Skeletal muscle tissue (tissue), 4 donors: ENCODE data around the gene DAB2. TPM values are rescaled to one million over a fixed set of nuclear protein-coding genes. Genes with fewer than 3 reads are reported as not detected.

Source experiments
- H3K27ac ChIP-seq: one replicate; pipeline ENCODE4 v1.7.0; 2013; ENCODE audit warnings: mild to moderate bottlenecking, low read depth, low read length, inconsistent platforms
- H3K27me3 ChIP-seq, 3 donors: one replicate each; pipeline ENCODE4 v1.7.0; 2013; ENCODE audit warnings: low read length in 3 of 3; ENCODE audit not compliant: control insufficient read depth in 3 of 3, insufficient read depth in 3 of 3
- H3K36me3 ChIP-seq, 3 donors: one replicate each; pipeline ENCODE4 v1.7.0; 2013; ENCODE audit warnings: low read length in 3 of 3; ENCODE audit not compliant: control insufficient read depth in 3 of 3, insufficient read depth in 3 of 3
- H3K4me1 ChIP-seq, 3 donors: one replicate each; pipeline ENCODE4 v1.7.0; 2013; ENCODE audit warnings: low read length in 3 of 3, mild to moderate bottlenecking in 3 of 3; ENCODE audit not compliant: control insufficient read depth in 3 of 3, insufficient read depth in 3 of 3
- H3K4me3 ChIP-seq, 3 donors: one replicate each; pipeline ENCODE4 v1.7.0; 2013; ENCODE audit warnings: low read length in 3 of 3
- H3K9ac ChIP-seq, 3 donors: one replicate each; pipeline ENCODE4 v1.7.0; 2013; ENCODE audit warnings: low read length in 3 of 3, mild to moderate bottlenecking in 3 of 3, moderate library complexity in 2 of 3, low read depth in 1 of 3
- H3K9me3 ChIP-seq, 3 donors: one replicate each; pipeline ENCODE4 v1.7.0; 2013; ENCODE audit warnings: low read length in 3 of 3; ENCODE audit not compliant: control insufficient read depth in 3 of 3
- total RNA-seq: library from RNA; depleted of rRNA; stranded (reverse); fragments of >200 nt; gene quantifications from one replicate; pipeline ENCODE4 v1.2.3, GENCODE V29; 2014
- donor health status: Osteomylitis.

DAB2 gene
- total RNA-seq, 1 donor from 2014 or later, result 91.3 TPM

GRCh38 chr5:39464088-39464487 is 39.3 kb upstream of the DAB2 start:
- Histone ChIP-seq H3K9ac (no peak overlapping the region), H3K27me3 (no peaks in the 10 kb centered on the region), H3K27ac (no peak overlapping the region), H3K4me1 (no peaks in the 10 kb centered on the region), H3K9me3 (no peaks in the 10 kb centered on the region), H3K36me3 (no peaks in the 10 kb centered on the region), H3K4me3 (no peak overlapping the region)

GRCh38 chr5:39462211-39462610 is 37.4 kb upstream of the DAB2 start:
- Histone ChIP-seq H3K9ac (no peak overlapping the region), H3K9me3 (no peaks in the 10 kb centered on the region), H3K4me1 (no peaks in the 10 kb centered on the region), H3K36me3 (no peaks in the 10 kb centered on the region), H3K27me3 (no peaks in the 10 kb centered on the region), H3K4me3 (no peak overlapping the region), H3K27ac (no peak overlapping the region)

GRCh38 chr5:39461007-39461682 is 36.4 kb upstream of the DAB2 start:
- Histone ChIP-seq H3K4me3 (no peak overlapping the region), H3K4me1 (no peaks in the 10 kb centered on the region), H3K27me3 (no peaks in the 10 kb centered on the region), H3K9me3 (no peaks in the 10 kb centered on the region), H3K27ac (no peak overlapping the region), H3K36me3 (no peaks in the 10 kb centered on the region), H3K9ac (no peak overlapping the region)

GRCh38 chr5:39459907-39460306 is 35.1 kb upstream of the DAB2 start:
- Histone ChIP-seq H3K4me3 (no peak overlapping the region), H3K36me3 (no peaks in the 10 kb centered on the region), H3K4me1 (no peaks in the 10 kb centered on the region), H3K9me3 (no peaks in the 10 kb centered on the region), H3K27ac (no peak overlapping the region), H3K27me3 (no peaks in the 10 kb centered on the region), H3K9ac (no peak overlapping the region)

- no peak overlapping the region for H3K9ac ChIP-seq
- H3K4me3 ChIP-seq, result no peak overlapping the region
- no peak overlapping the region for H3K27ac ChIP-seq
- H3K36me3 ChIP-seq, result no peaks in the 10 kb centered on the region
- H3K4me1 ChIP-seq, result no peaks in the 10 kb centered on the region
- no peaks in the 10 kb centered on the region for H3K9me3 ChIP-seq
- H3K27me3 ChIP-seq, result no peaks in the 10 kb centered on the region
Observed at GRCh38 chr5:39459071-39459470, 34.3 kb upstream of the DAB2 start.

- Histone ChIP-seq H3K9ac (no peak overlapping the region), H3K4me1 (no peaks in the 10 kb centered on the region), H3K27me3 (no peaks in the 10 kb centered on the region), H3K36me3 (no peaks in the 10 kb centered on the region), H3K9me3 (no peaks in the 10 kb centered on the region), H3K4me3 (no peak overlapping the region), H3K27ac (no peak overlapping the region)
Observed at GRCh38 chr5:39455645-39456044, 30.9 kb upstream of the DAB2 start.

- no peaks in the 10 kb centered on the region for H3K27me3 ChIP-seq
- no peak overlapping the region for H3K9ac ChIP-seq
- H3K27ac ChIP-seq, result no peak overlapping the region
- no peaks in the 10 kb centered on the region for H3K9me3 ChIP-seq
- no peaks in the 10 kb centered on the region for H3K4me1 ChIP-seq
- no peaks in the 10 kb centered on the region for H3K36me3 ChIP-seq
- H3K4me3 ChIP-seq, result no peak overlapping the region
Observed at GRCh38 chr5:39453606-39454005, 28.8 kb upstream of the DAB2 start.

- Histone ChIP-seq H3K27ac (no peak overlapping the region), H3K4me1 (no peaks in the 10 kb centered on the region), H3K36me3 (no peaks in the 10 kb centered on the region), H3K4me3 (no peak overlapping the region), H3K9ac (no peak overlapping the region), H3K9me3 (no peaks in the 10 kb centered on the region), H3K27me3 (no peaks in the 10 kb centered on the region)
Observed at GRCh38 chr5:39452846-39453245, 28.1 kb upstream of the DAB2 start.

- H3K9me3 ChIP-seq, result no peaks in the 10 kb centered on the region
- no peaks in the 10 kb centered on the region for H3K4me1 ChIP-seq
- H3K4me3 ChIP-seq, result no peak overlapping the region
- H3K36me3 ChIP-seq, result no peaks in the 10 kb centered on the region
- H3K9ac ChIP-seq, result no peak overlapping the region
- no peaks in the 10 kb centered on the region for H3K27me3 ChIP-seq
- H3K27ac ChIP-seq, result no peak overlapping the region
Observed at GRCh38 chr5:39451276-39451941, 26.6 kb upstream of the DAB2 start.

- no peaks in the 10 kb centered on the region for H3K9me3 ChIP-seq
- no peaks in the 10 kb centered on the region for H3K4me1 ChIP-seq
- H3K4me3 ChIP-seq, result no peak overlapping the region
- no peaks in the 10 kb centered on the region for H3K27me3 ChIP-seq
- H3K9ac ChIP-seq, result no peak overlapping the region
- no peak overlapping the region for H3K27ac ChIP-seq
- H3K36me3 ChIP-seq, result no peaks in the 10 kb centered on the region
Observed at GRCh38 chr5:39450487-39450886, 25.7 kb upstream of the DAB2 start.
